ENCODE measurements around the gene CDH8.

Gene CDH8

DNA sequence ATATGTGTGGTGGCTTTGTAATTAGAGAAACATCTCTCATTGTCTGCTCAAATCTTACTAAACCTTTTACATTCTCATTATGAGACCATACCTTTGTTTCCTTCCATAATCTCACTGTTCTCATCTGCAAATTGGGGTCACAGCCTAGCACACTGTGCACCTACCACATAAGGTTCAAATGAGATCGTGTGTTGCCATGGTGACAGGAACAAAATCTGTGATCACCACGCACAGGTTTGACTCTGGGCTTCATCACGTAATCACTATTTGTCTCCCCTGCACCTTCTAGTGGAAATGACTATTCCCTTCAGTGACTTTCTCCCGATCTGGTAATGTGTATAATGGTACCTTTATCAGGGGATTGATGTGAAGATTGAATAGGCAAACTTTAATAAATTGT is 26.1 kb downstream of the CDH8 start:
- Histone ChIP-seq H3K4me3 (ENCODE audit: low read depth, low read length) (no peak overlapping the region), H3K14ac (ENCODE audit: low read length) (no peak overlapping the region), H3K9me3 (ENCODE audit: insufficient read depth, low read depth, low read length) (no peaks in the 10 kb centered on the region), H4K8ac (ENCODE audit: low read depth, low read length) (no peak overlapping the region), H3K9ac (ENCODE audit: low read length) (no peak overlapping the region), H3K79me2 (ENCODE audit: control insufficient read depth, insufficient read depth, low read length, poor library complexity) (no peaks in the 10 kb centered on the region), H4K91ac (ENCODE audit: low read depth, low read length) (no peak overlapping the region), H3K18ac (ENCODE audit: low read length) (no peak overlapping the region), H2BK120ac (ENCODE audit: insufficient read depth, low read length, poor library complexity) (no peak overlapping the region), H3K79me1 (ENCODE audit: low read length) (no peaks in the 10 kb centered on the region), H3K27me3 (ENCODE audit: insufficient read depth, low read length) (no peaks in the 10 kb centered on the region), H3K4me1 (ENCODE audit: control insufficient read depth in 1 of 2, insufficient read depth in 2 of 2, low read length in 2 of 2) (no peaks in the 10 kb centered on the region), H3K23ac (ENCODE audit: low read length) (no peak overlapping the region), H3K4me2 (ENCODE audit: low read length) (no peak overlapping the region), H2BK5ac (ENCODE audit: low read depth, low read length, poor library complexity) (no peak overlapping the region), H2AK5ac (ENCODE audit: low read length) (no peak overlapping the region), H3K4ac (ENCODE audit: low read depth, low read length) (no peak overlapping the region), H2BK12ac (ENCODE audit: low read length) (no peak overlapping the region), H2AFZ (ENCODE audit: insufficient read depth, low read length, poor library complexity) (no peak overlapping the region), H4K12ac (ENCODE audit: low read depth, low read length) (no peak overlapping the region), H3K27ac (ENCODE audit: low read depth, low read length) (no peak overlapping the region), H3K36me3 (ENCODE audit: control insufficient read depth in 1 of 2, insufficient read depth in 2 of 2, low read length in 2 of 2) (no peaks in the 10 kb centered on the region)
- WGBS (ENCODE audit: extremely low coverage, insufficient coverage, insufficient read length), result no CpG with 5 or more reads among the region's 4 CpGs
- DNase-seq, result no peak

DNA sequence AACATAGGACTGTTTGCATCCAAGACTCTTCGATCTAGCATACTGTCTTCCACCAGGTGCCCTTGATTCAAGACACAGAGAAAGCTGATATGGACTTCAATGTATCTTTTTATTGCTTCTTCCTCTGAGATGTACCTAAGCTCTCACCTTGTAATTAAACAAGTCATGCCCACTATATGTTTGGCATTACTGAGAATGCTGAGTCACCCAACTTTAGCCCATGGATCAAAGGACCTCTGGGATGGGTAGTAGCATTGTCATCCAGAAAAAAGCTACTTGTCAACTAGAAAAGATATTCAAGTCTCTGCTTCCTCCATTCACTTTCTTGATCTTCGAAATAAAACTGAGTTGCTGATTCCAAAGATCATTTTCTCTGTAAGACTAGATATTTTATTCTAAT is 37.8 kb downstream of the CDH8 start:
- H2BK120ac ChIP-seq (ENCODE audit: insufficient read depth, low read length, poor library complexity), result no peak overlapping the region
- no peak overlapping the region for H4K12ac ChIP-seq (ENCODE audit: low read depth, low read length)
- no peak overlapping the region for H2AK5ac ChIP-seq (ENCODE audit: low read length)
- no peak overlapping the region for H3K14ac ChIP-seq (ENCODE audit: low read length)
- H4K8ac ChIP-seq (ENCODE audit: low read depth, low read length), result no peak overlapping the region
- H3K4me2 ChIP-seq (ENCODE audit: low read length), result no peak overlapping the region
- no peaks in the 10 kb centered on the region for H3K79me1 ChIP-seq (ENCODE audit: low read length)
- H3K27ac ChIP-seq (ENCODE audit: low read depth, low read length), result no peak overlapping the region
- no peak overlapping the region for H3K23ac ChIP-seq (ENCODE audit: low read length)
- H3K4me1 ChIP-seq (ENCODE audit: control insufficient read depth in 1 of 2, insufficient read depth in 2 of 2, low read length in 2 of 2), result no peaks in the 10 kb centered on the region
- no peak overlapping the region for H4K91ac ChIP-seq (ENCODE audit: low read depth, low read length)
- no peak overlapping the region for H3K4me3 ChIP-seq (ENCODE audit: low read depth, low read length)
- DNase-seq, result no peak
- H2BK5ac ChIP-seq (ENCODE audit: low read depth, low read length, poor library complexity), result no peak overlapping the region
- no peaks in the 10 kb centered on the region for H3K27me3 ChIP-seq (ENCODE audit: insufficient read depth, low read length)
- no peaks in the 10 kb centered on the region for H3K9me3 ChIP-seq (ENCODE audit: insufficient read depth, low read depth, low read length)
- H3K4ac ChIP-seq (ENCODE audit: low read depth, low read length), result no peak overlapping the region
- H3K18ac ChIP-seq (ENCODE audit: low read length), result no peak overlapping the region
- H3K36me3 ChIP-seq (ENCODE audit: control insufficient read depth in 1 of 2, insufficient read depth in 2 of 2, low read length in 2 of 2), result no peaks in the 10 kb centered on the region
- H3K79me2 ChIP-seq (ENCODE audit: control insufficient read depth, insufficient read depth, low read length, poor library complexity), result no peaks in the 10 kb centered on the region
- H2BK12ac ChIP-seq (ENCODE audit: low read length), result no peak overlapping the region
- WGBS (ENCODE audit: extremely low coverage, insufficient coverage, insufficient read length), result no CpG with 5 or more reads among the region's 2 CpGs
- no peak overlapping the region for H3K9ac ChIP-seq (ENCODE audit: low read length)
- H2AFZ ChIP-seq (ENCODE audit: insufficient read depth, low read length, poor library complexity), result no peak overlapping the region

DNA sequence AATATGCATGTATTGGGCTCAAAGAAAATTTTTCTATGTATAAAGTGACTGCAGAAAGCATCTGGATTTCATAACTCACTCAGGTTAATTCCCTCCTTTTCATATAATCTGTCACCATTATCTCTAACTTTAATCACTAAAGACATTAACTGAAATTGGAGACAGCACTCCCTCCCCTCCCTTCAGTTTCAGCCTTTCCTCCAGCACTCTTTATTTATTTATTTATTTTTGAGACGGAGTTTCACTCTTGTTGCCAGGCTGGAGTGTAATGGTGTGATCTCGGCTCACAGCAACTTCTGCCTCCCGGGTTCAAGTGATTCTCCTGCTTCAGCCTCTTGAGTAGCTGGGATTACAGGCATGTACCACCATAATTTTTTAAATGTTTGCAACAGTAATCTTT is 43.1 kb downstream of the CDH8 start:
- no peaks in the 10 kb centered on the region for H3K9me3 ChIP-seq (ENCODE audit: insufficient read depth, low read depth, low read length)
- H4K12ac ChIP-seq (ENCODE audit: low read depth, low read length), result no peak overlapping the region
- H3K18ac ChIP-seq (ENCODE audit: low read length), result no peak overlapping the region
- H4K91ac ChIP-seq (ENCODE audit: low read depth, low read length), result no peak overlapping the region
- no peak overlapping the region for H2BK12ac ChIP-seq (ENCODE audit: low read length)
- H3K36me3 ChIP-seq (ENCODE audit: control insufficient read depth in 1 of 2, insufficient read depth in 2 of 2, low read length in 2 of 2), result no peaks in the 10 kb centered on the region
- H3K79me2 ChIP-seq (ENCODE audit: control insufficient read depth, insufficient read depth, low read length, poor library complexity), result no peaks in the 10 kb centered on the region
- no peak overlapping the region for H3K27ac ChIP-seq (ENCODE audit: low read depth, low read length)
- H2BK120ac ChIP-seq (ENCODE audit: insufficient read depth, low read length, poor library complexity), result no peak overlapping the region
- no peaks in the 10 kb centered on the region for H3K27me3 ChIP-seq (ENCODE audit: insufficient read depth, low read length)
- no peak overlapping the region for H2AFZ ChIP-seq (ENCODE audit: insufficient read depth, low read length, poor library complexity)
- no CpG with 5 or more reads among the region's 3 CpGs for WGBS (ENCODE audit: extremely low coverage, insufficient coverage, insufficient read length)
- H3K4me3 ChIP-seq (ENCODE audit: low read depth, low read length), result no peak overlapping the region
- H3K4ac ChIP-seq (ENCODE audit: low read depth, low read length), result no peak overlapping the region
- no peak overlapping the region for H3K14ac ChIP-seq (ENCODE audit: low read length)
- H2AK5ac ChIP-seq (ENCODE audit: low read length), result no peak overlapping the region
- no peak overlapping the region for H3K23ac ChIP-seq (ENCODE audit: low read length)
- no peaks in the 10 kb centered on the region for H3K79me1 ChIP-seq (ENCODE audit: low read length)
- H2BK5ac ChIP-seq (ENCODE audit: low read depth, low read length, poor library complexity), result no peak overlapping the region
- H4K8ac ChIP-seq (ENCODE audit: low read depth, low read length), result no peak overlapping the region
- no peak overlapping the region for H3K4me2 ChIP-seq (ENCODE audit: low read length)
- no peaks in the 10 kb centered on the region for H3K4me1 ChIP-seq (ENCODE audit: control insufficient read depth in 1 of 2, insufficient read depth in 2 of 2, low read length in 2 of 2)
- no peak overlapping the region for H3K9ac ChIP-seq (ENCODE audit: low read length)
- no peak for DNase-seq

DNA sequence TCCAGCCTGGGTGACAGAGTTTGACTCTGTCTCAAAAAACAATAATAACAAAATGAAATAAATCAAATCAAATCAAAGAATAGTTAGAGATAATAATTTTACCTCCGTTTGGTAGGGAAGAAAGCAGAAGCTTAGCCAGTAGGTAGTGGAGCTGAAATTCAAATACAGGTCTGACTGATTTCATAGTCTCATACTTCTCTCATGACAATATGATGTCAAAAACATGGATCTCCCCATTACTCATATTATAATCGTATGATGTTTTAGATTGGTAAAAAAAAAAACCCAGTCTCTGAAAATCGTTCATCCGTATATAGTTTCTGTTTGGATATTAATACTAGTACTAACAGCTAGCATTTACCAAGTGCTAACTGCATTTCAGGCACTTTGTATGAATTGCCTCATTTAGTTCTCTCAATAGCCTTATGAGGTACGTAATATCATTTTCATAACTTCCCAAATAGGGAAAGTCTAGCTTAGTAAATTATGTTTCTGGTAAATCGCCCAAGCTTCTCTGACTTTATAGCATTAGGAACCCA is 48.7 kb downstream of the CDH8 start:
- Histone ChIP-seq H3K9me3 (ENCODE audit: insufficient read depth, low read depth, low read length) (no peaks in the 10 kb centered on the region), H2BK12ac (ENCODE audit: low read length) (no peak overlapping the region), H4K12ac (ENCODE audit: low read depth, low read length) (no peak overlapping the region), H3K4me3 (ENCODE audit: low read depth, low read length) (no peak overlapping the region), H3K9ac (ENCODE audit: low read length) (no peak overlapping the region), H2AFZ (ENCODE audit: insufficient read depth, low read length, poor library complexity) (no peak overlapping the region), H4K91ac (ENCODE audit: low read depth, low read length) (no peak overlapping the region), H3K27me3 (ENCODE audit: insufficient read depth, low read length) (no peaks in the 10 kb centered on the region), H3K79me2 (ENCODE audit: control insufficient read depth, insufficient read depth, low read length, poor library complexity) (no peaks in the 10 kb centered on the region), H3K4ac (ENCODE audit: low read depth, low read length) (no peak overlapping the region), H2BK5ac (ENCODE audit: low read depth, low read length, poor library complexity) (no peak overlapping the region), H3K4me2 (ENCODE audit: low read length) (no peak overlapping the region), H3K14ac (ENCODE audit: low read length) (no peak overlapping the region), H2AK5ac (ENCODE audit: low read length) (no peak overlapping the region), H3K79me1 (ENCODE audit: low read length) (no peaks in the 10 kb centered on the region), H3K4me1 (ENCODE audit: control insufficient read depth in 1 of 2, insufficient read depth in 2 of 2, low read length in 2 of 2) (no peaks in the 10 kb centered on the region), H2BK120ac (ENCODE audit: insufficient read depth, low read length, poor library complexity) (no peak overlapping the region), H3K23ac (ENCODE audit: low read length) (no peak overlapping the region), H4K8ac (ENCODE audit: low read depth, low read length) (no peak overlapping the region), H3K36me3 (ENCODE audit: control insufficient read depth in 1 of 2, insufficient read depth in 2 of 2, low read length in 2 of 2) (no peaks in the 10 kb centered on the region), H3K27ac (ENCODE audit: low read depth, low read length) (no peak overlapping the region), H3K18ac (ENCODE audit: low read length) (no peak overlapping the region)
- DNase-seq, result no peak
- no CpG with 5 or more reads among the region's 6 CpGs for WGBS (ENCODE audit: extremely low coverage, insufficient coverage, insufficient read length)
